Measurements from ENCODE around the gene REST.
"Not testable (repeated sequence)": the region's sequence is repeated elsewhere in the genome, so short reads cannot be mapped to it uniquely, and the experiment has no call there.

- not testable (repeated sequence) for TF ChIP-seq CTCF (IDR thresholded peaks at IDR 0.05); REST (IDR thresholded peaks at IDR 0.05; ENCODE audit: low read depth, low read length); SMC3 (IDR thresholded peaks at IDR 0.05; ENCODE audit: low read depth, low read length); POLR2AphosphoS5 (IDR thresholded peaks at IDR 0.05; ENCODE audit: low read depth, low read length); NRF1 (IDR thresholded peaks at IDR 0.05; ENCODE audit: low read depth, low read length); PBX3 (IDR thresholded peaks at IDR 0.05); YY1 (IDR thresholded peaks at IDR 0.05; ENCODE audit: low read depth); RAD21 (IDR thresholded peaks at IDR 0.05; ENCODE audit: low read length)
Measured at GRCh38 chr4:56884511-56884910, 23.2 kb upstream of the REST start.
